Nephron (organoid): ENCODE results near the gene PHF13.
A peak's percentile ranks its signal among the peaks of the same experiment; 100 is the strongest.

Source experiments
- H3K27ac Mint-ChIP-seq, 3 experiments: 2 replicates each; pipeline ENCODE4 v1.8.0; 2020; ENCODE audit warnings: mixed read lengths in 3 of 3, mild to moderate bottlenecking in 2 of 3, moderate library complexity in 1 of 3
- H3K27me3 Mint-ChIP-seq: 2 replicates; pipeline ENCODE4 v1.8.0; 2021; ENCODE audit warnings: low read depth, mild to moderate bottlenecking, moderate library complexity, mixed read lengths
- H3K36me3 Mint-ChIP-seq: 2 replicates; pipeline ENCODE4 v1.8.0; 2020; ENCODE audit warnings: low read depth, mixed read lengths
- H3K4me1 Mint-ChIP-seq: 2 replicates; pipeline ENCODE4 v1.8.0; 2020; ENCODE audit warnings: mixed read lengths
- H3K4me3 Mint-ChIP-seq, 3 experiments: 2 replicates each; pipeline ENCODE4 v1.8.0; 2020; ENCODE audit warnings: mild to moderate bottlenecking in 3 of 3, mixed read lengths in 3 of 3, moderate library complexity in 2 of 3
- H3K9me3 Mint-ChIP-seq: 2 replicates; pipeline ENCODE4 v1.8.0; 2020; ENCODE audit warnings: mixed read lengths
- TF ChIP-seq, protein P1 (sequence below), 3 experiments: fragments of 200-600 bp; sonication (generic); IDR thresholded peaks; one replicate each; pipeline ENCODE4 v1.5.0; 2021; ENCODE audit warnings: antibody characterized with exemption in 3 of 3; ENCODE audit not compliant: unreplicated experiment in 3 of 3

Gene PHF13

DNA sequence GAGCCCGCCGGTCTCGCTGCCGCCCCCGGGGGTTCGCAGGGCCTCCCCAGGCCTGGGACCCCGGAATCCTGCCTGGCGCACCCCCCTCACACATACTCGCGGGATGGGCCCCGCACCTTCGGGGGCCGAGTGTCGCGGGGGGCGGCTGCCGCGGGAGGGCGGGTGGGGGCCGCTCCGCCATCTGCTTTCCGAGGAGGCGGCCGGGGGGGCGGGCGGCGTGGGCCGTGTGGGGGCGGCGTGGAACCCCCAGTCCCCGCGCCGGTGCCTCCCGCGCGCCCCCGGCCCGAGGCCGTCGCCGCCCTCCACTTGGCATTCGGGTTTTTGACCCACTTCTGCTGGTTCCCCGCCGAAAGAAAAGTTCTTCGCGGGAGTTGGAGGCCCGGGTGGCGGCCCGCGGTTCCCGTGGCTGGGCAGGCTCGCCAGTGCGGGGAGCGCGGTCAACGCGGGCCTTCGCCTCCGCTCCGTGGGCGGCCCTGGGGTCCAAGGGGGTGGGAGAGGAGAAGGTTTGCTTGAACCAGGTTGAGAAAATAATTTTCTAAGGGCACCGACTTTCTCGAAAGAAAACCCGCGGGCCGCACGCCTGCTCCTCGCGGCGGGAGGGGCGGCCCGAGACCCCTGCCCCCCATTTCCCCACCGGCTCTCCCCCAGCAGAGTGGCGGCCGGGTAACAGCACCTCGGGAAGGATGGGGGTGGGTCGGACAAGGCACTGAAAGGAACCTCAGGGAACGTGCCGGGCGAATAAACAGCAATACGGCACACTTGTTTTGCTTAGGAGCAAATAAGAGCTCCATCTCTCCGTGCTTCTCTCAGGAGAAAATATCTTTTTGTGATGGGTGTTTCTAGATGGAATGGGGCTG lies 1.6 kb downstream of the PHF13 start:
- Mint-ChIP-seq H3K4me3 (peak overlapping the region; percentile 85 to 93 (median 92)), H3K4me1 (peaks cover 27% of the 10 kb centered on the region), H3K9me3 (no peaks in the 10 kb centered on the region), H3K27me3 (no peaks in the 10 kb centered on the region), H3K36me3 (peaks cover 19% of the 10 kb centered on the region), H3K27ac (peak overlapping the region; percentile 69 to 95 (median 93))
- TF ChIP-seq, protein P1, sequence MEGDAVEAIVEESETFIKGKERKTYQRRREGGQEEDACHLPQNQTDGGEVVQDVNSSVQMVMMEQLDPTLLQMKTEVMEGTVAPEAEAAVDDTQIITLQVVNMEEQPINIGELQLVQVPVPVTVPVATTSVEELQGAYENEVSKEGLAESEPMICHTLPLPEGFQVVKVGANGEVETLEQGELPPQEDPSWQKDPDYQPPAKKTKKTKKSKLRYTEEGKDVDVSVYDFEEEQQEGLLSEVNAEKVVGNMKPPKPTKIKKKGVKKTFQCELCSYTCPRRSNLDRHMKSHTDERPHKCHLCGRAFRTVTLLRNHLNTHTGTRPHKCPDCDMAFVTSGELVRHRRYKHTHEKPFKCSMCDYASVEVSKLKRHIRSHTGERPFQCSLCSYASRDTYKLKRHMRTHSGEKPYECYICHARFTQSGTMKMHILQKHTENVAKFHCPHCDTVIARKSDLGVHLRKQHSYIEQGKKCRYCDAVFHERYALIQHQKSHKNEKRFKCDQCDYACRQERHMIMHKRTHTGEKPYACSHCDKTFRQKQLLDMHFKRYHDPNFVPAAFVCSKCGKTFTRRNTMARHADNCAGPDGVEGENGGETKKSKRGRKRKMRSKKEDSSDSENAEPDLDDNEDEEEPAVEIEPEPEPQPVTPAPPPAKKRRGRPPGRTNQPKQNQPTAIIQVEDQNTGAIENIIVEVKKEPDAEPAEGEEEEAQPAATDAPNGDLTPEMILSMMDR (IDR thresholded peaks at IDR 0.05; ENCODE audit: unreplicated experiment in 3 of 3): no peak

DNA sequence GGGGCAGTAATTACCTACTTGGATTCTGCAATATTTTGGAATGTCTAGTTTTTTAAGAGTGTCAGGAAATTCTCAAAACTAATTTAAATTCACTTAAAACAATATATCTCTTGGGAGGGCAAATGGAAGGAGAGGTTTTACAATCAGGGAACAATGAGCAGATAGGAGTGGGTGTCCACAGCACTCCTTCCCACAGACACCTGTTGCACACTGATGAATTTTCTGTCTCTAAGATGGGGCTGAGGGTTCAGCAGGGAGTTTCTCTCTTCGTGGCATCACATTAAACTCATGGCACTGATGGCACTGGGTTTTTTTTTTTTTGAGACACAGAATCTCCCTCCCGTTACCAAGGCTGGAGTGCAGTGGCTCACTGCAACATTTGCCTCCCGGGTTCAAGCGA lies 5.5 kb downstream of the PHF13 start:
- Mint-ChIP-seq H3K27me3 (no peaks in the 10 kb centered on the region), H3K4me3 (peak overlapping the region in 1 of 3 experiments; percentile 35), H3K4me1 (peaks cover 17% of the 10 kb centered on the region), H3K9me3 (no peaks in the 10 kb centered on the region), H3K27ac (no peak overlapping the region), H3K36me3 (peaks cover 47% of the 10 kb centered on the region)
- TF ChIP-seq, protein P1 (IDR thresholded peaks at IDR 0.05; ENCODE audit: unreplicated experiment in 3 of 3): no peak

DNA sequence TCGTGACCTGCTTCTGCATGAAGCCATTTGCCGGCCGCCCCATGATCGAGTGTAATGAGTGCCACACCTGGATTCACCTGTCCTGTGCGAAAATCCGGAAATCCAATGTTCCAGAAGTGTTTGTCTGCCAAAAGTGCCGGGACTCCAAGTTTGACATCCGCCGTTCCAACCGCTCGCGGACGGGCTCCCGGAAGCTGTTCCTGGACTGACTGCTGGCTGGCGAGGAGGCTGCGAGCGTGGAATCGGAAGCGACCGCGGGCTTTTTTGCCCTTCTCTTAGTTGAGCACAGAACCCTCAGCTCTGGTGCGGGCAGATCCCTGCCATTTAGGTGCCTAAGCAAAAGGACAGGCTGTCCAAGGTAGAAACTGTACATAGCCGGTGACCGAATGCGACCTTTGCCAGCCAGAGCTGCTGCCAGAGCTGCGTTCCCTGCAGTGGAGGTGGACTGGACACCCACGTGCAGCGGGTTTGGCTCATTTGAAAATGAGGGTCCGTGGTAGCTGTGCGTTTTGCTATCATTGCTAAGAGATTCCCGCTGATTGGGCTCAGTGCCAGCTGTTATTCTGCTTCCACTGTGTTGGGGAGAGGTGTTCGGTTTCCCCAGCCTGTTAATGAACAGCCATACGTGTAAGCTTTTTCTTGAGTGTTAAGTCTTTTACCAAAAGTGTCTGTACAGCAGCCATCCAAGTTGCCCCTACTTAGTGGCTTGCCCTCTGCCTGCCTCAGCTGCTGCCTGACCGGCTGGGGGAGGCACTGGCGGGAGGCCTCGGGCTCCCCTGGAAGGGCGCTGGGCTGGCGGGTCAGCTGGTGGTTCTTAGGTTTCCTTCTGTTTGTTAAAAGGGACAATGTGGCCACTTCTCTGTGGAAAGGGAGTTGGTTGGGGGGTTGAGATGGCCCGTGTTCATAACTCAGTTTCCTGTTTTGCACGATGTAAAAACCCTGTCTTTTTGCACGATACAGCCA lies 8.2 kb downstream of the PHF13 start:
- peak overlapping the region in 2 of 3 experiments; percentile 52 to 62 for H3K27ac Mint-ChIP-seq
- no peaks in the 10 kb centered on the region for H3K27me3 Mint-ChIP-seq
- H3K9me3 Mint-ChIP-seq: no peaks in the 10 kb centered on the region
- TF ChIP-seq, protein P1 (IDR thresholded peaks at IDR 0.05; ENCODE audit: unreplicated experiment in 3 of 3): no peak
- peaks cover 16% of the 10 kb centered on the region for H3K4me1 Mint-ChIP-seq
- H3K4me3 Mint-ChIP-seq: peak overlapping the region in 2 of 3 experiments; percentile 44 to 48
- H3K36me3 Mint-ChIP-seq: peaks cover 54% of the 10 kb centered on the region

DNA sequence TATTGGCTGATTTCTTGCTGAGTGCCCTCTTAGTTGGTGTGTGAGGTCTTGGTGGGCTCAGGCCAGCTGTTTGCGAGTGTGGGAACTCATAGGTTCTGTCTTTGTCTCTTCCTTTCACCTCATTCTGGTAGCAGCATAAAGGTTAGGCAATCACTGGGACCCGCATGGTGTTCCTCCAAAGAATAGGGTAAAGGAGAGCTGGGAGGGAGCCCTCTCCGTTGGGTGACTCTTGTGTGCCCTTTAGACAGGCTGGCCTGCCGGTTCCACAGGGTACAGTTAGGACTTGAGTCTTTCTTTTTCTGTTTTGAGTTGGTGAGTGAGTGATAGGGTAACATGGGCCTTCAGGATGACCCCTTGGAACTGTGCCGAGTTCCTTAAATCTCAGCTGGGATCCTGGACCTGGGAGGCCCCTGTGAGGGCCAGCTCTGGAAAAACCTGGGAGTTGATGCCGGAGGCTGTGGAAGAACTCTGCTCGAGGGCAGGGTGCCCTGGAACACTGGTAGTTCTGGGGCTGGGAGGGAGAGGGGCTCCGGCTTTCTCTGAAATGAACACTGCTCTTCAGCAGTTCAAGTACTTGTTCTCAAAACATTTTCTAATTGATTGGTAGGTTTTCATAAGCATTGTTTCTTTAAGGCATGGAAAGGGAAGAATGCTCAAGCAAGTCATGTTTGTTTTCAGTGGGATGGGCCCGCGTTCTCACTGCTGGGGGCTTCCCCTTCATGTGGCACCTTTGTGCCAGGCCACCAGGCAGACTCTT lies 9.0 kb downstream of the PHF13 start:
- peak overlapping the region in 2 of 3 experiments; percentile 52 to 62 for H3K27ac Mint-ChIP-seq
- TF ChIP-seq, protein P1 (IDR thresholded peaks at IDR 0.05; ENCODE audit: unreplicated experiment in 3 of 3): no peak

DNA sequence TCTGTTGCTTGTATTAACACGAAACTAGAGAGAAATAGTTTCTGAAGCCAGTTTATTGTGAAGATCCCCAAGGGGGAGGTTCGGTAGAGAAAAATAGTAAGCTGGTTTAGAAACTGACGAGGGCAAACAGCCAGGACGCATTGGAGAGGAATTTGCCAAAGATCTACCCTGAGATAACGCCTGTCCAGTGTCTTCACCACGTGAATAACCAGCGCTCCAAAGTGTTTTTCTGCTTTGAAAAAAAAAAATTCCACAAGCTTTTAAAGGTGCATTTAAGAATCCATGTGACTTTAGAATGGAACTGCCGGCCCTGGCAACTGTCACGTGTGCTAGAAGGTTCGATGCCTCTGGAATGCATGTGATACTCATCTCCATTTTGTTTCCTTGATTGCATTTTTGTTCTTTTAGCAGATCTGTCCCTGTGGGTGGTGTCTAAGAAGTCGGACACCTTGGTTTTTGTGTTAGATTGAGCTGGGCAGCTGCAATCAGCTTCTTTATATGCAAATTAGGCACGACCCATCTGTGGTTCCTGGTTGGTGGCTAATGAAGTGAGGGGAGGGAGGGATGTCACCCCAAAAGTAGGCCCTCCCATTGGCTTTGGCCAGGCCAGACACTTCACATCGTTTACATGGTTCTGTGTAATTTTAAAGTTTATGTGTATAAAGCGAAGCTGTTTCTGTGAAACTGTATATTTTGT lies 9.9 kb downstream of the PHF13 start:
- H3K4me3 Mint-ChIP-seq: peak overlapping the region; percentile 50 to 63 (median 57)
- H3K27me3 Mint-ChIP-seq: no peaks in the 10 kb centered on the region
- peak overlapping the region; percentile 17 to 69 (median 62) for H3K27ac Mint-ChIP-seq
- no peaks in the 10 kb centered on the region for H3K9me3 Mint-ChIP-seq
- TF ChIP-seq, protein P1 (IDR thresholded peaks at IDR 0.05; ENCODE audit: unreplicated experiment in 3 of 3): no peak
- H3K4me1 Mint-ChIP-seq: peaks cover 26% of the 10 kb centered on the region
- peaks cover 59% of the 10 kb centered on the region for H3K36me3 Mint-ChIP-seq

More for the DNA sequence above, 9.0 kb downstream of the PHF13 start:
- Mint-ChIP-seq H3K27me3 (no peaks in the 10 kb centered on the region), H3K4me3 (peak overlapping the region; percentile 40 to 63 (median 44)), H3K36me3 (peaks cover 55% of the 10 kb centered on the region), H3K4me1 (peaks cover 21% of the 10 kb centered on the region), H3K9me3 (no peaks in the 10 kb centered on the region)
